Stomach (tissue), 9 donors: ENCODE data around the gene COX7A2. TPM values are rescaled to one million over a fixed set of nuclear protein-coding genes. Genes with fewer than 3 reads are reported as not detected.

Source experiments
- DNase-seq, 2 donors: peaks; one replicate each; pipeline versions ENCODE4 v3.0.0 to v3.0.0-alpha.2; 2013 to 2019
- H3K27ac ChIP-seq, 5 donors: fragments of 200-600 bp in 4 of 5; sonication (generic) in 4 of 5; one replicate each; pipeline ENCODE4 v1.5.1; 2013 to 2019; ENCODE audit warnings: mild to moderate bottlenecking in 1 of 5, moderate library complexity in 1 of 5
- H3K27me3 ChIP-seq, 3 donors: fragments of 200-600 bp; sonication (generic); one replicate each; pipeline ENCODE4 v1.5.1; 2017 to 2019; ENCODE audit warnings: mixed run types in 1 of 3
- H3K36me3 ChIP-seq, 4 donors: fragments of 200-600 bp; sonication (generic); 1 replicate in 3 of 4; 2 replicates in 1 of 4; pipeline ENCODE4 v1.5.1; 2016 to 2019
- H3K4me1 ChIP-seq, 4 donors: fragments of 200-600 bp; sonication (generic); one replicate each; pipeline ENCODE4 v1.5.1; 2016 to 2019
- H3K4me3 ChIP-seq, 4 donors: fragments of 200-600 bp; sonication (generic) in 3 of 4; one replicate each; pipeline ENCODE4 v1.5.1; 2016 to 2019; ENCODE audit warnings: mild to moderate bottlenecking in 1 of 4
- H3K9me3 ChIP-seq, 4 donors: fragments of 200-600 bp; sonication (generic); one replicate each; pipeline ENCODE4 v1.5.1; 2016 to 2019
- CTCF ChIP-seq, 7 experiments: fragments of 450-650 bp in 4 of 7; fragments of 200-600 bp in 3 of 7; sonication (generic) in 3 of 7; IDR thresholded peaks; one replicate each; pipeline ENCODE4 v1.5.1; 2016 to 2019; ENCODE audit warnings: antibody characterized with exemption in 7 of 7, control low read depth in 2 of 7, mild to moderate bottlenecking in 1 of 7
- EP300 ChIP-seq: sonication (generic); formaldehyde crosslinking; IDR thresholded peaks from one replicate; pipeline ENCODE4 v1.6.1; 2017; ENCODE audit warnings: antibody characterized with exemption
- POLR2A ChIP-seq, 4 donors: fragments of 450-650 bp; IDR thresholded peaks; one replicate each; pipeline ENCODE4 v1.6.1; 2016; ENCODE audit warnings: antibody characterized with exemption in 4 of 4, control low read depth in 2 of 4, mild to moderate bottlenecking in 1 of 4, moderate library complexity in 1 of 4
- POLR2AphosphoS5 ChIP-seq, 3 donors: sonication (generic); formaldehyde crosslinking; IDR thresholded peaks; one replicate each; pipeline ENCODE4 v1.6.1; 2016; ENCODE audit warnings: antibody characterized with exemption in 3 of 3
- WGBS, 5 donors: extraction: QIAGEN DNeasy Blood & Tissue Kit in 3 of 5; methylation state at CpG; one replicate each; pipeline versions ENCODE4 v1.1.5 to v1.1.7; 2013 to 2018; 5-methylcytosine and 5-hydroxymethylcytosine counted together
- intact Hi-C: fragments of 100-400 bp; cut with DNase I; formaldehyde crosslinking; loops from one replicate; pipeline ENCODE4 v1.15.1; 2023; ENCODE audit warnings: low total_unique reads
- polyA plus RNA-seq, 3 donors: library from polyadenylated mRNA; stranded (reverse); fragments of 200-250 nt; gene quantifications; one replicate each; pipeline ENCODE4 v1.2.3, GENCODE V29; 2013
- total RNA-seq, 5 donors: library from RNA; depleted of rRNA; stranded (reverse); fragments of >200 nt; gene quantifications; one replicate each; pipeline versions ENCODE4 v1.1.0 to v1.2.3, GENCODE V29; 2014 to 2016
- donor health status: healthy with polysubstance abuse.
- donor health status: Bipolar disorder and iron deficiency.
- donor health status: healthy.

The COX7A2 gene
- total and polyA plus RNA-seq, 8 donors = 27.8 to 1,513 (median 406) TPM

GRCh38 chr6:75250552-75250951 lies 7.0 kb upstream of the COX7A2 start:
- intact Hi-C loops = no loop called here
- no peak for DNase-seq
- H3K27me3 ChIP-seq = no peaks in the 10 kb centered on the region
- H3K27ac ChIP-seq = no peak overlapping the region
- H3K4me1 ChIP-seq = no peaks in the 10 kb centered on the region
- no peaks in the 10 kb centered on the region for H3K9me3 ChIP-seq
- TF ChIP-seq EP300 (no peak), POLR2A (IDR thresholded peaks at IDR 0.05) (no peak), CTCF (IDR thresholded peaks at IDR 0.05) (no peak), POLR2AphosphoS5 (IDR thresholded peaks at IDR 0.05) (no peak)
- H3K4me3 ChIP-seq = no peak overlapping the region
- WGBS, 5 donors = 60 to 76% (median 68%) methylated on average over 2 of the region's 2 CpGs
- peaks cover 0 to 25% (median 20%) of the 10 kb centered on the region in 4 donors for H3K36me3 ChIP-seq

- Histone ChIP-seq H3K9me3 (no peaks in the 10 kb centered on the region), H3K27ac (no peak overlapping the region), H3K36me3 (peaks cover 0 to 17% (median 13%) of the 10 kb centered on the region in 4 donors), H3K27me3 (no peaks in the 10 kb centered on the region), H3K4me1 (peaks cover 0 to under 1% (median 0%) of the 10 kb centered on the region in 4 donors), H3K4me3 (no peak overlapping the region)
- TF ChIP-seq POLR2A (IDR thresholded peaks at IDR 0.05) (no peak), EP300 (no peak), CTCF (IDR thresholded peaks at IDR 0.05) (no peak), POLR2AphosphoS5 (IDR thresholded peaks at IDR 0.05) (no peak)
- intact Hi-C loops = no loop called here
- no peak for DNase-seq
Measured at GRCh38 chr6:75249837-75250236, 6.2 kb upstream of the COX7A2 start.

- WGBS, 5 donors = 32 to 59% (median 41%) methylated on average over 2 of the region's 2 CpGs
- intact Hi-C loops = no loop called here
Measured at GRCh38 chr6:75246386-75246785, 2.8 kb upstream of the COX7A2 start.

GRCh38 chr6:75244063-75244584 lies 523 bp upstream of the COX7A2 start:
- Histone ChIP-seq H3K4me3 (peak overlapping the region; percentile 62 to 72 (median 71)), H3K36me3 (peaks cover 8 to 19% (median 18%) of the 10 kb centered on the region in 4 donors), H3K27ac (peak overlapping the region; percentile 90 to 97 (median 96)), H3K9me3 (no peaks in the 10 kb centered on the region), H3K4me1 (peaks cover 7 to 38% (median 30%) of the 10 kb centered on the region in 4 donors), H3K27me3 (no peaks in the 10 kb centered on the region)
- intact Hi-C loops = no loop called here
- DNase-seq = no peak
- TF ChIP-seq CTCF (IDR thresholded peaks at IDR 0.05) (no peak), EP300 (no peak), POLR2AphosphoS5 (IDR thresholded peaks at IDR 0.05) (no peak), POLR2A (IDR thresholded peaks at IDR 0.05) (no peak)
- WGBS, 5 donors = 14 to 25% (median 19%) methylated on average over 15 of the region's 15 CpGs

More at GRCh38 chr6:75246386-75246785, 2.8 kb upstream of the COX7A2 start:
- Histone ChIP-seq H3K36me3 (no peaks in the 10 kb centered on the region), H3K4me3 (no peak overlapping the region), H3K27me3 (no peaks in the 10 kb centered on the region), H3K27ac (no peak overlapping the region), H3K4me1 (peaks cover 4 to 24% (median 19%) of the 10 kb centered on the region in 4 donors), H3K9me3 (no peaks in the 10 kb centered on the region)
- TF ChIP-seq POLR2AphosphoS5 (IDR thresholded peaks at IDR 0.05) (no peak), EP300 (no peak), CTCF (IDR thresholded peaks at IDR 0.05) (no peak), POLR2A (IDR thresholded peaks at IDR 0.05) (no peak)
- DNase-seq = no peak
